GM19463 (cell line): ENCODE data around the gene WDR93.

Experiments
- ATAC-seq: cut with Tn5 transposase; IDR thresholded peaks from one replicate; pipeline ENCODE4 v1.9.1; 2021; ENCODE audit warnings: mild to moderate bottlenecking, moderate library complexity; ENCODE audit not compliant: unreplicated experiment

The WDR93 gene

GRCh38 chr15:89662893-89663626, 27.6 kb upstream of the WDR93 start:
- no peak for ATAC-seq

GRCh38 chr15:89664441-89665350, 25.9 kb upstream of the WDR93 start:
- ATAC-seq = no peak

GRCh38 chr15:89665449-89666181, 25.0 kb upstream of the WDR93 start:
- no peak for ATAC-seq

- ATAC-seq = no peak
These were observed 24.3 kb upstream of the WDR93 start for GRCh38 chr15:89666184-89666857.

- no peak for ATAC-seq
These were observed 23.5 kb upstream of the WDR93 start for GRCh38 chr15:89666858-89667705.

GRCh38 chr15:89667706-89667960, 23.0 kb upstream of the WDR93 start:
- no peak for ATAC-seq

GRCh38 chr15:89668171-89668570, 22.4 kb upstream of the WDR93 start:
- no peak for ATAC-seq

- ATAC-seq = no peak
These were observed 21.2 kb upstream of the WDR93 start for GRCh38 chr15:89669309-89669865.

- ATAC-seq = no peak
These were observed 20.7 kb upstream of the WDR93 start for GRCh38 chr15:89669941-89670340.

- ATAC-seq = no peak
These were observed 19.5 kb upstream of the WDR93 start for GRCh38 chr15:89670971-89671560.

- ATAC-seq = no peak
These were observed 18.9 kb upstream of the WDR93 start for GRCh38 chr15:89671687-89672086.

GRCh38 chr15:89672221-89673164, 18.1 kb upstream of the WDR93 start:
- ATAC-seq = no peak

GRCh38 chr15:89673165-89673512, 17.5 kb upstream of the WDR93 start:
- no peak for ATAC-seq

- no peak for ATAC-seq
These were observed 16.1 kb upstream of the WDR93 start for GRCh38 chr15:89674526-89674925.

GRCh38 chr15:89675606-89676005, 15.0 kb upstream of the WDR93 start:
- no peak for ATAC-seq

- no peak for ATAC-seq
These were observed 13.2 kb upstream of the WDR93 start for GRCh38 chr15:89677381-89677780.

- no peak for ATAC-seq
These were observed 11.4 kb upstream of the WDR93 start, which contains the start of gene PLIN1 for GRCh38 chr15:89679212-89679611. Gene PLIN1, minus strand, starts transcription at chr15:89679367. Its CDS starts 1,878 bp downstream, at chr15:89677489.

GRCh38 chr15:89680282-89680873, 10.2 kb upstream of the WDR93 start:
- no peak for ATAC-seq
